ENCODE measurements around the gene MKNK1.

The MKNK1 gene

DNA sequence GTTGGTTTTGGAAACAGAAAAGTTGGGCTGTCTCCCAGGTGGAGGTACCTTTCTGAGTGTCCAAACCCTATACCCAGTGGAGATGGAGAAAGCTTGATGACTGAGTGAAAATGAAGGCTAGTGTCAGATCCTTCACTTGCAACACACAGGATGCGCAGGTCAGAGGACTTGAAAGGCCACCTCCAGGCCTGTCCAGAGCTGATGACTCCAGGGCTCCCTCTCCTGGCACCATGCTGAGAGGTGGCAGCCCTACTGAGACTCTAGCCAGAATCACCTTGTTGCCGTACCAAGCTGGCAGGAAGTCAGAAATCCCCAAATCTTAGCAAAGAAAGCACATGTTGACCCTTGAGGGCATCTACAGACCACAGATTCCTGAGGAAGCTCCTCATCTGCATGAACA is 69.0 kb downstream of the MKNK1 start:
- H3K4me3 ChIP-seq (ENCODE audit: insufficient read depth, low read length, poor library complexity, severe bottlenecking): no peak overlapping the region
- no peaks in the 10 kb centered on the region for H3K9me3 ChIP-seq (ENCODE audit: insufficient read depth, low read length)
- no peak overlapping the region for H3K9ac ChIP-seq (ENCODE audit: low read length)
- no peaks in the 10 kb centered on the region for H3K27me3 ChIP-seq (ENCODE audit: low read length)
- TF ChIP-seq EZH2phosphoT487 (conservative IDR thresholded peaks at IDR 0.05; ENCODE audit: low read length): no peak
- TF ChIP-seq, protein P1, sequence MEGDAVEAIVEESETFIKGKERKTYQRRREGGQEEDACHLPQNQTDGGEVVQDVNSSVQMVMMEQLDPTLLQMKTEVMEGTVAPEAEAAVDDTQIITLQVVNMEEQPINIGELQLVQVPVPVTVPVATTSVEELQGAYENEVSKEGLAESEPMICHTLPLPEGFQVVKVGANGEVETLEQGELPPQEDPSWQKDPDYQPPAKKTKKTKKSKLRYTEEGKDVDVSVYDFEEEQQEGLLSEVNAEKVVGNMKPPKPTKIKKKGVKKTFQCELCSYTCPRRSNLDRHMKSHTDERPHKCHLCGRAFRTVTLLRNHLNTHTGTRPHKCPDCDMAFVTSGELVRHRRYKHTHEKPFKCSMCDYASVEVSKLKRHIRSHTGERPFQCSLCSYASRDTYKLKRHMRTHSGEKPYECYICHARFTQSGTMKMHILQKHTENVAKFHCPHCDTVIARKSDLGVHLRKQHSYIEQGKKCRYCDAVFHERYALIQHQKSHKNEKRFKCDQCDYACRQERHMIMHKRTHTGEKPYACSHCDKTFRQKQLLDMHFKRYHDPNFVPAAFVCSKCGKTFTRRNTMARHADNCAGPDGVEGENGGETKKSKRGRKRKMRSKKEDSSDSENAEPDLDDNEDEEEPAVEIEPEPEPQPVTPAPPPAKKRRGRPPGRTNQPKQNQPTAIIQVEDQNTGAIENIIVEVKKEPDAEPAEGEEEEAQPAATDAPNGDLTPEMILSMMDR (IDR thresholded peaks at IDR 0.05; ENCODE audit: insufficient read depth, low read length, poor library complexity, severe bottlenecking): peak; percentile 35
- no peak overlapping the region for H3K4me2 ChIP-seq (ENCODE audit: low read depth, low read length, poor library complexity, severe bottlenecking)
- H3K36me3 ChIP-seq (ENCODE audit: low read length): no peaks in the 10 kb centered on the region
- H4K20me1 ChIP-seq (ENCODE audit: low read depth, low read length): no peaks in the 10 kb centered on the region
- H3K27ac ChIP-seq (ENCODE audit: low read depth, low read length): no peak overlapping the region
- H3F3A ChIP-seq (ENCODE audit: insufficient read depth): no peaks in the 10 kb centered on the region
- no peaks in the 10 kb centered on the region for H3K79me2 ChIP-seq (ENCODE audit: insufficient read depth, low read length)
- no peak overlapping the region for H2AFZ ChIP-seq (ENCODE audit: low read depth, low read length, severe bottlenecking)
- no peaks in the 10 kb centered on the region for H3K9me2 ChIP-seq (replicated peaks; ENCODE audit: insufficient read depth, low read length)

DNA sequence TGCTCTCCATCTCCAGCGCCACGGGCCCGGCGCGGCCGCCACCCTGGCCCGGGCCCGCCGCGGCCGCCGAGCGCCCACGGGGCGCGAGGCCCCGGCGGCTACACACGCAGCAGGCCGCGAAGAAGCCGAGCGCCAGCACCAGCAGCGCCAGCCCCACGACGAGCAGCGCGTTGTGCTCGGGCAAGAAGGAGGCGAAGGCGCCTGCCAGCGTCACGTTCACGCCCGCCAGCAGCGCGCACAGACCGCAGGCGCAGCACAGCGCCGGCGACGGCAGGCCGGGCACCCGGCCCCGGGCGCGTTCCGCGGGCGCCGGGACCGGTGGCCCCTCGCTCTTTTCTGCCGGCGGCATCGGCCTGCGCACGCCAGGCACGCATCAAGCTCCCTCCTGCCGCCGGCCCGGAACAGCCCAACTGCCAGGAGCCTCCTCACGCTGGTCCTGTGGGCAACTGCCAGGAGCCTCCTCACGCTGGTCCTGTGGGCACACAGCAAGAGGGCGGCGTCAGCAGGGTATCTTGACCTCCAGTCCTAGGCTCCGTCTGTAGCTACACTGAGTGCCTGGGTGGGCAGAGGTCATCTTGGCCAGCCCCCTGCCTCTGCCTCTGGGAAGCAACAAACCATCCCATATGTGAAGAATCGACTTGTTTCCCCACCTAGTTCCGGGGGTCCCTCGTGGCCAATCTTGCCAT is 70.7 kb downstream of the MKNK1 start:
- no peak overlapping the region for H3K4me3 ChIP-seq (ENCODE audit: insufficient read depth, low read length, poor library complexity, severe bottlenecking)
- H3K9ac ChIP-seq (ENCODE audit: low read length): no peak overlapping the region
- H3F3A ChIP-seq (ENCODE audit: insufficient read depth): no peaks in the 10 kb centered on the region
- no peaks in the 10 kb centered on the region for H3K9me2 ChIP-seq (replicated peaks; ENCODE audit: insufficient read depth, low read length)
- H2AFZ ChIP-seq (ENCODE audit: low read depth, low read length, severe bottlenecking): no peak overlapping the region
- no peaks in the 10 kb centered on the region for H3K79me2 ChIP-seq (ENCODE audit: insufficient read depth, low read length)
- TF ChIP-seq EZH2phosphoT487 (conservative IDR thresholded peaks at IDR 0.05; ENCODE audit: low read length): no peak
- TF ChIP-seq, protein P1 (IDR thresholded peaks at IDR 0.05; ENCODE audit: insufficient read depth, low read length, poor library complexity, severe bottlenecking): no peak
- H3K27ac ChIP-seq (ENCODE audit: low read depth, low read length): no peak overlapping the region
- no peaks in the 10 kb centered on the region for H3K9me3 ChIP-seq (ENCODE audit: insufficient read depth, low read length)
- no peaks in the 10 kb centered on the region for H3K27me3 ChIP-seq (ENCODE audit: low read length)
- H3K36me3 ChIP-seq (ENCODE audit: low read length): no peaks in the 10 kb centered on the region
- peak overlapping the region; percentile 17 for H3K4me2 ChIP-seq (ENCODE audit: low read depth, low read length, poor library complexity, severe bottlenecking)
- no peaks in the 10 kb centered on the region for H4K20me1 ChIP-seq (ENCODE audit: low read depth, low read length)

DNA sequence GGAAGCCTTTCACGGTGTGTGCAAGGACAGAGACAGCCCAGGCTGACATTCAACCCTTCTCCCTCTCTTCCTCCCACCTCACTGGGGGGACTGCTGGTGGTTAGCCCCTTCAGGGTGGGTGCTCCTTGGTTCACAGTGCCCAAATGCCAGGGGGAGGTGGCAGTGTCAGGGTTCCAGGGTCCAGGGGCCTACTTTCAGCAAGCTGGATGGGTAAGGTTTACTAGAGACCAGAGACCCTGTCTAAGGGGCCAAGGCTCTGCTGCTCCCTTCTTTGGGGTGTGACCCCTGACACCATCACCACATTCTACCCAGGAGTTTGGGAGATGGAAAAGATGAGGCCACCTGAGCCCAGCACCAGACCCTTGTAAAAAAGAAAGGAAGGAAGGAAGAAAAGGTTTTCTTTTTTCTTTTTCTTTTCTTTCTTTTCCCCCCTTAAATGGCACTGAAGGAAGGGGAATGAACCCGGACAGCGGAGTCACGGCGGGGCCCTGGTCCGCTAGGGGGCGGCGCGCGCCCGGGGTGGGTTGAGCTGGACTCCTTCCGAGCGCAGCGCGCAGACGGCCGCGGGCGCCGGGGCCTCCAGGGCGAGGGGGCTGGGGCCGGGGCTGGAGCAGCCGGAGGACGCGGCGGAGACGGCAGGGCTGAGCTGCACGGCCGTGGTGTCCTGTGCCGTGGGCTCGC is 71.4 kb downstream of the MKNK1 start:
- H3K36me3 ChIP-seq (ENCODE audit: low read length): no peaks in the 10 kb centered on the region
- TF ChIP-seq EZH2phosphoT487 (conservative IDR thresholded peaks at IDR 0.05; ENCODE audit: low read length): no peak
- TF ChIP-seq, protein P1 (IDR thresholded peaks at IDR 0.05; ENCODE audit: insufficient read depth, low read length, poor library complexity, severe bottlenecking): peak; percentile 70
- no peak overlapping the region for H3K9ac ChIP-seq (ENCODE audit: low read length)
- peak overlapping the region; percentile 17 for H3K4me2 ChIP-seq (ENCODE audit: low read depth, low read length, poor library complexity, severe bottlenecking)
- H2AFZ ChIP-seq (ENCODE audit: low read depth, low read length, severe bottlenecking): no peak overlapping the region
- no peaks in the 10 kb centered on the region for H3K9me3 ChIP-seq (ENCODE audit: insufficient read depth, low read length)
- no peaks in the 10 kb centered on the region for H4K20me1 ChIP-seq (ENCODE audit: low read depth, low read length)
- H3K27me3 ChIP-seq (ENCODE audit: low read length): no peaks in the 10 kb centered on the region
- no peaks in the 10 kb centered on the region for H3F3A ChIP-seq (ENCODE audit: insufficient read depth)
- no peaks in the 10 kb centered on the region for H3K79me2 ChIP-seq (ENCODE audit: insufficient read depth, low read length)
- H3K4me3 ChIP-seq (ENCODE audit: insufficient read depth, low read length, poor library complexity, severe bottlenecking): no peak overlapping the region
- no peaks in the 10 kb centered on the region for H3K9me2 ChIP-seq (replicated peaks; ENCODE audit: insufficient read depth, low read length)
- no peak overlapping the region for H3K27ac ChIP-seq (ENCODE audit: low read depth, low read length)
